Large intestine (tissue), 3 donors: ENCODE measurements around the gene ZNF593. TPM values are rescaled to one million over a fixed set of nuclear protein-coding genes. Genes with fewer than 3 reads are reported as not detected.

Source experiments
- DNase-seq, 2 donors: peaks; one replicate each; pipeline versions ENCODE4 v3.0.0 to v3.0.0-alpha.2; 2013
- H3K27ac ChIP-seq: one replicate; pipeline ENCODE4 v1.5.1; 2013; ENCODE audit warnings: low read length
- H3K27me3 ChIP-seq: 2 replicates; pipeline ENCODE4 v1.6.1; 2013; ENCODE audit warnings: low read length; ENCODE audit not compliant: control insufficient read depth, insufficient read depth
- H3K36me3 ChIP-seq: 2 replicates; pipeline ENCODE4 v1.6.1; 2013; ENCODE audit warnings: low read length; ENCODE audit not compliant: control insufficient read depth, insufficient read depth
- H3K4me1 ChIP-seq: one replicate; pipeline ENCODE4 v1.6.1; 2013; ENCODE audit warnings: low read length; ENCODE audit not compliant: control insufficient read depth, insufficient read depth
- H3K4me3 ChIP-seq: one replicate; pipeline ENCODE4 v1.5.1; 2013; ENCODE audit warnings: low read length
- H3K9me3 ChIP-seq: one replicate; pipeline ENCODE4 v1.6.1; 2013; ENCODE audit warnings: mild to moderate bottlenecking, low read depth, low read length, moderate library complexity; ENCODE audit not compliant: control insufficient read depth
- WGBS: methylation state at CpG from one replicate; pipeline ENCODE4 v1.1.5; 2013; ENCODE audit warnings: low lambda C conversion rate; ENCODE audit not compliant: insufficient coverage; 5-methylcytosine and 5-hydroxymethylcytosine counted together
- polyA plus RNA-seq: library from polyadenylated mRNA; unstranded; fragments of 120-200 nt; gene quantifications from one replicate; pipeline ENCODE4 v1.2.1, GENCODE V29; 2013

Gene ZNF593
- polyA plus RNA-seq, 1 donor = 30.4 TPM

DNA sequence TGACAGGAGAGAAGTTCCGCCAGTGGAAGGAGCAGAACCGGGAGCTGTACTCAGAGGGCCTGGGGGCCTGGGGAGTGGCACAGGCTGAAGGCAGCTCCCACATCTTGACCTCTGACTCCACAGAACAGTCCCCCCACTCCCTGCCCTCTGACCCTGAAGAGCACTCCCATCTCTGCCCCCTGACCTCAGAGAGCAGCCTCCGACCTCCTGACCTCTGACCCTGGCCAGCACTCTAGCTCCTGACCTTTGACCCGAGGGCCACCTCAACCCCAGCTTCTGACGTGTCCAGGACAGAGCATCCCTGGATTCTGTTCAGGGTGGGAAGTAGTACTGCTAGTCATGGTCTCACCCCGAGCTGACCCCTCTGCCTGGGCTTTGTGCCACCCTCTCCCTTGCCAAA lies 19.6 kb downstream of the ZNF593 start:
- no peak for DNase-seq
- no peaks in the 10 kb centered on the region for H3K27me3 ChIP-seq
- no peaks in the 10 kb centered on the region for H3K4me1 ChIP-seq
- WGBS = no CpG with 5 or more reads among the region's 6 CpGs
- H3K9me3 ChIP-seq = no peaks in the 10 kb centered on the region
- no peak overlapping the region for H3K27ac ChIP-seq
- H3K36me3 ChIP-seq = peaks cover 30% of the 10 kb centered on the region
- no peak overlapping the region for H3K4me3 ChIP-seq

DNA sequence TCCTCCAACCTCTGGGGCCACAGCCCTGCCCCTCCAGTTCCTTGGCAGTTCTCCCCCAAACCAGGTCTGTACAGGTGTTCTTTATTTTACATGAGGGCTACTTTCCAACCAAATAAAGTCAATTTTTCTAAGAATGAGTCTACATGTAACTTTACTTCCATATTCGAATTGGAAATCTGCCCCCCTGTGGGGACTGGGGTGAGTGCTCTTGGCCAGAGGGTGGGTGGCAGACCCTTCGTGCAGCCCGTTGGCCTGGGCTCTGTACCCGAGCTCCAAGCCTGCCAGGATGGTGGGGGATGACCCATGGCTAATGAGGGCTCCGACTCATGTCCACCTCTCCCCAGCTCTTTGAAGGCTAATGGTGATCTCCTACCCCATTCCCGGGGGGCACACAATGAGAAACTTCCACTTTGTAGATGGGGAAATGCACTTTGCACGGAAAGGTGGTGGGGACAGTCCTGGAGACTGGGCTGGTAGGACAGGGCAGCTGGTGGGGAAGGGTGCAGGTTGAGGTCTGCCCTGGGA lies 20.1 kb downstream of the ZNF593 start:
- Histone ChIP-seq H3K4me1 (no peaks in the 10 kb centered on the region), H3K36me3 (peaks cover 29% of the 10 kb centered on the region), H3K27me3 (no peaks in the 10 kb centered on the region), H3K27ac (no peak overlapping the region), H3K4me3 (no peak overlapping the region), H3K9me3 (no peaks in the 10 kb centered on the region)
- no CpG with 5 or more reads among the region's 7 CpGs for WGBS
- DNase-seq = no peak

DNA sequence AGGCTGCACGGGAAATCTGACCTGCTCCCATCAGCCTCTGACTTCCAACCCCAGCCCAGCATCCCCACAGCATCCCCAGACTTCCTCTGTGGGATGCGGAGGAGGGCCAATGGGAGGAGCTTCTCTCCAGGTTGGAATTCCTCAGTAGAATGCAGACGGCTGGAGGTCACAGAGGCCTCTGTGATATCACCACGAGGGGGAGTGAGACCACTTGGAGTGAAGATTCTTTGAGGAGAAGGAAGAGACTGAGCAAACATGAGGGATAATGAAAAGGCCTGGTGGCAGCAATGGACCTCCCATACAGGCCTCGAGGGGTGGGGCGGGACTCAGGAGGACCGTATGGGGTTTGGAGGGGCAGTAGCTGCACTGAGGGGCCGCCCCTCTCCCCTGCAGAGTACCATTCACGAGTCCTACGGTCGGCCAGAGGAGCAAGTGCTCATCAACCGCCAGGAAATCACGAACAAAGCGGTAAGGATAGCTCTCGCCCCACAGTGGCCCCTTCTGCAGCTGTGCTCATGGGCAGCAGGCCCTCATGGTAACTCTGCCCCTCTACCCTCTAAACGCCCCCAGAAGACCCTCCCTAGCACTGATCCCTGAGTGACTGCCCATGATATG lies 20.8 kb downstream of the ZNF593 start, which contains the start of gene CATSPER4:
Gene CATSPER4, plus strand, starts transcription at position 230 of the 615 bp plus-strand sequence. Its CDS starts 26 bp downstream, at position 256.
- H3K27me3 ChIP-seq = no peaks in the 10 kb centered on the region
- peak in 1 of 2 donors; percentile 25 for DNase-seq
- no CpG with 5 or more reads among the region's 16 CpGs for WGBS
- H3K36me3 ChIP-seq = peaks cover 29% of the 10 kb centered on the region
- no peak within 1 kb of the TSS for H3K4me3 ChIP-seq
- no peaks in the 10 kb centered on the region for H3K4me1 ChIP-seq
- H3K9me3 ChIP-seq = no peaks in the 10 kb centered on the region
- no peak within 1 kb of the TSS for H3K27ac ChIP-seq

DNA sequence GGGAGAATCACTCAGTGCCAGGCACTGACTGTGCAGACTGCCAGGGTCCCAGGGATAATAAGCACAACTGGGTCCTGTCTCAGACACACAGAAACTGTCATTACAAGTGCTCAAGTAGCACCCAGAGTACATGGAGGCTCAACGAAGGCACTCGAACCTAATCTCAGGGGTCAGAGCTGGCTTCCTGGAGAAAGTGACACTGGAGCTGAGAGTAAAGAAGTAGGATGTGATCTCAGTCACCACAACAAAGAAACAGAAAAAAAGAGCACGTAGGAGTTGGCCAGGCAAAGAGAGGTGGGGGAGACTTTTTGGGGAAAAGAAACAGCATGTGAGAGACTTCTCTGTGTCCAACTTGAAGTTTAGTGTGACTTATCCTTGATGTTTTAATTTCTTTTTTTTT lies 22.0 kb downstream of the ZNF593 start:
- H3K4me1 ChIP-seq = no peaks in the 10 kb centered on the region
- no CpG with 5 or more reads among the region's 3 CpGs for WGBS
- H3K36me3 ChIP-seq = peaks cover 26% of the 10 kb centered on the region
- DNase-seq = no peak
- no peaks in the 10 kb centered on the region for H3K27me3 ChIP-seq
- H3K4me3 ChIP-seq = no peak overlapping the region
- H3K9me3 ChIP-seq = no peaks in the 10 kb centered on the region
- H3K27ac ChIP-seq = no peak overlapping the region

DNA sequence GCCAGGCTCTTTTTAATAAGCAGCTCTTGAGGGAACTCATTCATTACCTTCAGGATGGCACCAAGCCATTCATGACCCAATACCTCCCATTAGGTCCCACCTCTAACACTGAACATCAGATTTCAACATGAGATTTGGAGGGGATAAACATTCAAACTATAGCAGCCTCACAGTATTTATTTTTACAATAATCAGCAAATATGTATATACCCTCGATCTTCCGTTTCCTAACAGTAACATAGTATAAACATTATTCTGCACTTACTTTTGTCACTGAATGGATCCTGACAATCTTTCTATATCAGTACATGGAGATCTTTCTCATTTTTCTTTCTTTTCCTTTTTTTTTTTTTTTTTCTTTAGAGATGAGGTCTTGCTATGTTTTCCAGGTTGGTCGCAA lies 26.1 kb downstream of the ZNF593 start:
- no peaks in the 10 kb centered on the region for H3K9me3 ChIP-seq
- no peaks in the 10 kb centered on the region for H3K4me1 ChIP-seq
- H3K4me3 ChIP-seq = no peak overlapping the region
- no peaks in the 10 kb centered on the region for H3K36me3 ChIP-seq
- DNase-seq = no peak
- H3K27ac ChIP-seq = no peak overlapping the region
- peaks cover 2% of the 10 kb centered on the region for H3K27me3 ChIP-seq
- WGBS = 95% methylated on average over 2 of the region's 3 CpGs

DNA sequence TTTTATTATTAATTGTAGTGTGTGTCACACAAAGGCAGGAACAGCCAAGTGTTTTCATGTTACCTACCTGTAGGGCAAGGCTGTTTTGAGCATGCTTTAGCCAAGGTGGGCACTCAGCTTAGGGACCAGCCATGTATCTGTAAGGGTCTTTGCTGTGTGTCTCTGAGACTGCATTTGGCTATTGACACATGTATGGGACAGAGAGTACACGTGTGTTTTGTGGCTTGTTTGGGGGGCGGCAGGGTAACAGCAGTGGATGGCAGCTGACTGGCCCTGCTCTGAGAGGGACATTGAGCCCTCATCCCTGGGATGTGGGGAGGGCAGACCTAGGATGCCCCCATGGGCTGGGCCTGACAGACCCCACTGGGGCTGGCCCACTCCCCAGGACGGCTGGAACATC lies 27.6 kb downstream of the ZNF593 start:
- peaks cover 5% of the 10 kb centered on the region for H3K4me1 ChIP-seq
- no peak overlapping the region for H3K27ac ChIP-seq
- WGBS = no CpG with 5 or more reads among the region's 3 CpGs
- H3K9me3 ChIP-seq = no peaks in the 10 kb centered on the region
- no peak for DNase-seq
- no peak overlapping the region for H3K4me3 ChIP-seq
- H3K27me3 ChIP-seq = peaks cover 5% of the 10 kb centered on the region
- H3K36me3 ChIP-seq = no peaks in the 10 kb centered on the region

DNA sequence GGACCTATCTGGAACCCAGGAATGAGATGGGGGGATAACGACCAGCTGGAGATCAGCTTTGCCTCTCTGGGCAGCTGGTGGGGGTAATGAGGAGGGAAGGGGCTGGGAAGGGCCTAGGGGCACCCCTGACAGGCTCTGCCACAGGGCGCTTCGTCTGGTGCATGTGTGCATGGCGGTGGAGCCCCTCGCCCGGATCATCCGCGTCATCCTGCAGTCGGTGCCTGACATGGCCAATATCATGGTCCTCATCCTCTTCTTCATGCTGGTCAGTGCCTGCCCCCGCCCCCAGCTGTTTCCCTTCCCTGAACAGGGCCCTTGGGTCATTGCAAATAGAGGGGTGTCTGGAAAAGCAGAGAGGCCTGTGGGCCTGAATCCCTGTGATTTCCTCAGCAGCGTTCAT lies 28.1 kb downstream of the ZNF593 start:
- no CpG with 5 or more reads among the region's 11 CpGs for WGBS
- Histone ChIP-seq H3K36me3 (no peaks in the 10 kb centered on the region), H3K27ac (no peak overlapping the region), H3K27me3 (peaks cover 9% of the 10 kb centered on the region), H3K4me1 (peaks cover 5% of the 10 kb centered on the region), H3K9me3 (no peaks in the 10 kb centered on the region), H3K4me3 (no peak overlapping the region)
- DNase-seq = no peak

DNA sequence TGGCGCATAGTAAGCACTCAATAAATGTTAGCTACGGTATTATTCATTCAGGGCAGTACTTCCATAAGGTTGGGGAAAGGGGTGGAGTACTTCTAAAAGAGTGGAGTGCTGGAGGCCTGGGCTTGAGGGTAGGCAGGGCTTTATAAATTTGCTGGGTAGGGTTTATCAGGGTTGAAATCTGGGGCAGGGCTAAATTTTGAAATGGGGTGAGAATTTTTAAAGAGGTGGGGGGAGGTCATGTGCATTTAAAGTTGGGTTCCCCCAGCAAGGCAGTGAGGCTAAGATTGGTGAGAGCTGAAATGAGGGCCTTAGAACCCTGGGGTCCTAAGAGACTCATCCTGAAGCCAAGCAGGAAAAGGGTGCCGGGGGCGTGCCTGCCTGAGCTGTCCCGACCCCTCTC lies 30.7 kb downstream of the ZNF593 start:
- Histone ChIP-seq H3K27ac (no peak overlapping the region), H3K9me3 (no peaks in the 10 kb centered on the region), H3K4me1 (peaks cover 5% of the 10 kb centered on the region), H3K27me3 (peaks cover 15% of the 10 kb centered on the region), H3K4me3 (no peak overlapping the region), H3K36me3 (no peaks in the 10 kb centered on the region)
- DNase-seq = no peak
- no CpG with 5 or more reads among the region's 5 CpGs for WGBS

DNA sequence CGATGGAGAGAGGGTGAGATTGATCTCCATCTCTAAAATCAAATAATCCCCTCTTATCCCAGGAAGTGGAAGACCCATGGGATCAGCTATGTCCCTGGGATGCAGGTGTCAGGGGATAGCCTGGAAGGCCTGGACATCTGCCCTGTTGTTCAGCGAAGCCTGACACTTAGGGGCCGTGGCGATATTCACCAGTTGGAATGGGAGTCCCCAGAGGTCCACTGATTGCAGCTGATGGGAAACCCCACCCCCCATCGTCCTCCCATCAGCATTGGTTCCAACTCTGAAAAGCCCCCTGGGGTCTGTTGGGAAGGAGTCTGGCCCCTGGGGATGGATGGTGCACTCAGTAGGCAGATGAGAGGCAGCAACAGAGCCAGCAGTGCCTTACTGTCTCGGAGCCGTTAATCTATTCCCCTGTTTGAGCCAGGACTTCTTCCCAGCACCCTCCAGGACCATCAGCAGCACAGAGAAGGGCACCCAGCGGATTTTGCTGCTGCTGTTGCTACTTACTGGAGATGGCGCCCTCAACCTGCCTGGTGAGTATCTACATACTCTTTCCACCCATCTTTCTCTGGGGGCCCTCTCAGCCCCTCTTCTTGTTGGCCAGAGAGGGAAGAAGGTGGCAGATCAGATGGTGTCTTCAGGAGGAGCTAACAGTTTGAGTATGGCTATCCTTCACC lies 34.1 kb downstream of the ZNF593 start:
- Histone ChIP-seq H3K9me3 (no peaks in the 10 kb centered on the region), H3K4me3 (no peak overlapping the region), H3K4me1 (peaks cover 5% of the 10 kb centered on the region), H3K36me3 (no peaks in the 10 kb centered on the region), H3K27me3 (peaks cover 13% of the 10 kb centered on the region), H3K27ac (no peak overlapping the region)
- no peak for DNase-seq
- WGBS = no CpG with 5 or more reads among the region's 9 CpGs

DNA sequence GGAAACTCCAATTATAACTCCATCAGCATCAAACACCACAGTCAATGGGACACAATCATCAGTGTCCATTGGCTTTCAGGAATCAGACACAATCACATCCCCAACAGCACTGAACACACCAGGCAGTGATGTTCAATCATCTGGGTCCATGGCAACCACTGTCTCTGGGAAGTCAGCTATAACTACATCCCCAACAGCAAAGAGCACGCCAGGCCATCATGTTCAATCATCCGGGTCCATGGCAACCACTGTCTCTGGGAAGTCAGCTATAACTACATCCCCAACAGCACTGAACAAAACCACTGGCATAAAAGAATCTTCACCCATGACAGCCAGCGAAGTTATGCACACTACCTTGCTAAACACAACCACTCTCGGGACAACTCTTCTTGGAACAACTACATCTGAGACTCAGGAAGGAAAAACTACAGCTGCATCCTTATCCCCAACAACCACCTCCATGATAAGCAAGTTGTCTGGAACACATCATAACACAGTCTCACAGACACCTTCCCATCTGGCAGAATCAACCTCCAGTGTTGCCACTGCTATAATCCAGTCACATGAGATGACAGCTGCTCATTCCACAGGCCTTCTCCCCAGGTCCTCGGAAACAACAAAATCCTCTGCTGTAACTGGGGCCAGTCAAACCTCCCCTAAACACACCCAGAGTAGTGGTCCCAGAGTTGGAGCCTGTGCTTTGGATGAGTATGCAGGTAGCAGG lies 40.6 kb downstream of the ZNF593 start:
- no peaks in the 10 kb centered on the region for H3K27me3 ChIP-seq
- DNase-seq = no peak
- H3K4me1 ChIP-seq = no peaks in the 10 kb centered on the region
- WGBS = no CpG with 5 or more reads among the region's 5 CpGs
- H3K36me3 ChIP-seq = no peaks in the 10 kb centered on the region
- H3K4me3 ChIP-seq = no peak overlapping the region
- no peak overlapping the region for H3K27ac ChIP-seq
- H3K9me3 ChIP-seq = no peaks in the 10 kb centered on the region
